BLaER1 treated with 17β-estradiol and CSF1 and Interleukin-3, amounts not matched to agents 10 nM and 100 nM (cell line): Measurements from ENCODE around the gene AGTR2.
"Not testable (repeated sequence)": the region's sequence is repeated elsewhere in the genome, so short reads cannot be mapped to it uniquely, and the experiment has no call there.

Experiments
- H3K27ac ChIP-seq, 11 experiments: shearing (Covaris generic); formaldehyde crosslinking; 2 replicates each; pipeline ENCODE4 v1.8.1; 2022
- H3K27me3 ChIP-seq, 11 experiments: shearing (Covaris generic); formaldehyde crosslinking; 2 replicates each; pipeline ENCODE4 v1.8.1; 2022
- H3K36me3 ChIP-seq, 11 experiments: shearing (Covaris generic); formaldehyde crosslinking; 2 replicates each; pipeline ENCODE4 v1.8.1; 2022
- H3K4me1 ChIP-seq, 10 experiments: shearing (Covaris generic); formaldehyde crosslinking; 2 replicates each; pipeline ENCODE4 v1.8.1; 2022
- H3K4me2 ChIP-seq, 11 experiments: shearing (Covaris generic); formaldehyde crosslinking; 2 replicates each; pipeline ENCODE4 v1.8.1; 2022
- H3K4me3 ChIP-seq, 10 experiments: shearing (Covaris generic); formaldehyde crosslinking; 2 replicates each; pipeline ENCODE4 v1.8.1; 2022
- H3K9ac ChIP-seq, 11 experiments: shearing (Covaris generic); formaldehyde crosslinking; 2 replicates each; pipeline ENCODE4 v1.8.1; 2022
- H3K9me3 ChIP-seq, 11 experiments: shearing (Covaris generic); formaldehyde crosslinking; replicated peaks in 1 of 11; 2 replicates each; pipeline ENCODE4 v1.8.1; 2022
- H4K20me1 ChIP-seq, 11 experiments: shearing (Covaris generic); formaldehyde crosslinking; 2 replicates each; pipeline ENCODE4 v1.8.1; 2022
- Cebpa-rat ChIP-seq, 11 experiments: shearing (Covaris generic); IDR thresholded peaks; 2 replicates each; pipeline ENCODE4 v1.8.1; 2022

Gene AGTR2

GRCh38 chrX:116170511-116170910 is at the start of gene AGTR2:
AGTR2 (plus strand) TSS chrX:116170744; CDS start chrX:116172281, 1,537 bp downstream.
- H3K36me3 ChIP-seq, result no peaks in the 10 kb centered on the region
- H3K27ac ChIP-seq, result no peak within 1 kb of the TSS
- H3K4me3 ChIP-seq, result no peak within 1 kb of the TSS
- TF ChIP-seq Cebpa-rat (IDR thresholded peaks at IDR 0.05), result no peak
- peaks cover 6 to 85% (median 63%) of the 10 kb centered on the region in 11 experiments; a peak in 20 of 22 replicates for H3K27me3 ChIP-seq
- H3K4me1 ChIP-seq, result peaks cover 0 to 5% (median 0%) of the 10 kb centered on the region in 10 experiments; a peak in 1 of 20 replicates
- no peaks in the 10 kb centered on the region for H4K20me1 ChIP-seq
- no peak within 1 kb of the TSS for H3K4me2 ChIP-seq
- no peak within 1 kb of the TSS for H3K9ac ChIP-seq
- no peaks in the 10 kb centered on the region for H3K9me3 ChIP-seq

- Histone ChIP-seq H3K27me3 (peaks cover 4 to 88% (median 56%) of the 10 kb centered on the region in 11 experiments; a peak in 21 of 22 replicates), H3K4me1 (no peaks in the 10 kb centered on the region), H3K36me3 (no peaks in the 10 kb centered on the region), H3K4me2 (no peak overlapping the region), H3K4me3 (no peak overlapping the region), H4K20me1 (no peaks in the 10 kb centered on the region), H3K27ac (no peak overlapping the region), H3K9ac (no peak overlapping the region), H3K9me3 (peaks cover 0 to 11% (median 0%) of the 10 kb centered on the region in 11 experiments; a peak in 4 of 22 replicates)
- no peak for TF ChIP-seq Cebpa-rat (IDR thresholded peaks at IDR 0.05)
Measured at GRCh38 chrX:116135277-116135676, 35.3 kb upstream of the AGTR2 start.

- H3K4me3 ChIP-seq, H3K9ac ChIP-seq, H3K9me3 ChIP-seq, H4K20me1 ChIP-seq, H3K36me3 ChIP-seq, H3K27ac ChIP-seq, H3K4me1 ChIP-seq, H3K4me2 ChIP-seq: not testable (repeated sequence)
- H3K27me3 ChIP-seq, result peaks cover 24 to 90% (median 73%) of the 10 kb centered on the region in 11 experiments
Measured at GRCh38 chrX:116141270-116141669, 29.3 kb upstream of the AGTR2 start.

- no peaks in the 10 kb centered on the region; a peak in 1 of 22 replicates for H3K9me3 ChIP-seq
- peaks cover 20 to 97% (median 70%) of the 10 kb centered on the region in 11 experiments; a peak in 21 of 22 replicates for H3K27me3 ChIP-seq
- no peak overlapping the region for H3K4me3 ChIP-seq
- no peaks in the 10 kb centered on the region for H3K4me1 ChIP-seq
- H3K4me2 ChIP-seq, result no peak overlapping the region
- H3K9ac ChIP-seq, result no peak overlapping the region
- H3K27ac ChIP-seq, result no peak overlapping the region
- TF ChIP-seq Cebpa-rat (IDR thresholded peaks at IDR 0.05), result no peak
- no peaks in the 10 kb centered on the region for H4K20me1 ChIP-seq
- no peaks in the 10 kb centered on the region for H3K36me3 ChIP-seq
Measured at GRCh38 chrX:116142976-116143375, 27.6 kb upstream of the AGTR2 start.

- Histone ChIP-seq H4K20me1 (no peaks in the 10 kb centered on the region), H3K9me3 (no peaks in the 10 kb centered on the region), H3K27me3 (peaks cover 0 to 90% (median 45%) of the 10 kb centered on the region in 11 experiments; a peak in 19 of 22 replicates), H3K4me2 (no peak overlapping the region), H3K36me3 (no peaks in the 10 kb centered on the region), H3K4me1 (no peaks in the 10 kb centered on the region), H3K9ac (no peak overlapping the region), H3K27ac (no peak overlapping the region), H3K4me3 (no peak overlapping the region)
- TF ChIP-seq Cebpa-rat (IDR thresholded peaks at IDR 0.05), result no peak
Measured at GRCh38 chrX:116172976-116173375, 2.4 kb downstream of the AGTR2 start.

- Histone ChIP-seq H3K9me3 (peaks cover 0 to 20% (median 0%) of the 10 kb centered on the region in 11 experiments; a peak in 6 of 22 replicates), H3K4me1 (no peaks in the 10 kb centered on the region)
- TF ChIP-seq Cebpa-rat (IDR thresholded peaks at IDR 0.05), result no peak
Measured at GRCh38 chrX:116181300-116181699, 10.8 kb downstream of the AGTR2 start.

GRCh38 chrX:116185163-116185562 is 14.6 kb downstream of the AGTR2 start:
- no peaks in the 10 kb centered on the region for H3K4me1 ChIP-seq
- H3K9me3 ChIP-seq, result peaks cover 0 to 30% (median 11%) of the 10 kb centered on the region in 11 experiments; a peak in 16 of 22 replicates
- no peak overlapping the region for H3K27ac ChIP-seq
- no peak overlapping the region for H3K9ac ChIP-seq
- TF ChIP-seq Cebpa-rat (IDR thresholded peaks at IDR 0.05), result no peak
- H3K4me2 ChIP-seq, result no peak overlapping the region
- H3K36me3 ChIP-seq, result no peaks in the 10 kb centered on the region
- peaks cover 0 to 36% (median 17%) of the 10 kb centered on the region in 11 experiments; a peak in 14 of 22 replicates for H3K27me3 ChIP-seq
- H4K20me1 ChIP-seq, result no peaks in the 10 kb centered on the region
- H3K4me3 ChIP-seq, result no peak overlapping the region

More at GRCh38 chrX:116181300-116181699, 10.8 kb downstream of the AGTR2 start:
- no peaks in the 10 kb centered on the region for H3K36me3 ChIP-seq
- no peak overlapping the region for H3K27ac ChIP-seq
- peaks cover 0 to 31% (median 15%) of the 10 kb centered on the region in 11 experiments; a peak in 12 of 22 replicates for H3K27me3 ChIP-seq
- H3K4me3 ChIP-seq, result no peak overlapping the region
- no peak overlapping the region for H3K4me2 ChIP-seq
- no peaks in the 10 kb centered on the region for H4K20me1 ChIP-seq
- H3K9ac ChIP-seq, result no peak overlapping the region

GRCh38 chrX:116194649-116195048 is 24.1 kb downstream of the AGTR2 start:
- TF ChIP-seq Cebpa-rat (IDR thresholded peaks at IDR 0.05), result no peak
- peaks cover 0 to 12% (median 6%) of the 10 kb centered on the region in 11 experiments; a peak in 11 of 22 replicates for H3K9me3 ChIP-seq
- H4K20me1 ChIP-seq, result no peaks in the 10 kb centered on the region
- no peaks in the 10 kb centered on the region for H3K4me1 ChIP-seq
- no peaks in the 10 kb centered on the region for H3K36me3 ChIP-seq
- H3K27me3 ChIP-seq, result peaks cover 0 to 17% (median 0%) of the 10 kb centered on the region in 11 experiments; a peak in 4 of 22 replicates
- H3K9ac ChIP-seq, result no peak overlapping the region
- H3K27ac ChIP-seq, result no peak overlapping the region
- H3K4me3 ChIP-seq, result no peak overlapping the region
- H3K4me2 ChIP-seq, result no peak overlapping the region

- H3K27ac ChIP-seq, result no peak overlapping the region
- no peak overlapping the region for H3K4me3 ChIP-seq
- H3K9me3 ChIP-seq, result no peaks in the 10 kb centered on the region
- no peak overlapping the region for H3K9ac ChIP-seq
- no peaks in the 10 kb centered on the region for H3K4me1 ChIP-seq
- H3K4me2 ChIP-seq, result no peak overlapping the region
- H3K27me3 ChIP-seq, result peaks cover 0 to 9% (median 0%) of the 10 kb centered on the region in 11 experiments; a peak in 4 of 22 replicates
- TF ChIP-seq Cebpa-rat (IDR thresholded peaks at IDR 0.05), result no peak
- no peaks in the 10 kb centered on the region for H3K36me3 ChIP-seq
- no peaks in the 10 kb centered on the region for H4K20me1 ChIP-seq
Measured at GRCh38 chrX:116198235-116198634, 27.7 kb downstream of the AGTR2 start.

GRCh38 chrX:116198810-116199209 is 28.3 kb downstream of the AGTR2 start:
- Histone ChIP-seq H4K20me1 (no peaks in the 10 kb centered on the region), H3K27me3 (peaks cover 0 to 14% (median 0%) of the 10 kb centered on the region in 11 experiments; a peak in 3 of 22 replicates), H3K9ac (no peak overlapping the region), H3K4me1 (no peaks in the 10 kb centered on the region), H3K9me3 (no peaks in the 10 kb centered on the region), H3K36me3 (no peaks in the 10 kb centered on the region), H3K27ac (no peak overlapping the region), H3K4me2 (no peak overlapping the region), H3K4me3 (no peak overlapping the region)
- TF ChIP-seq Cebpa-rat (IDR thresholded peaks at IDR 0.05), result no peak
